PC-9 (cell line): Measurements from ENCODE around the gene CDK6.

Source experiments
- EZH2 ChIP-seq: fragments of 200-600 bp; sonication (generic); IDR thresholded peaks from 2 replicates; pipeline ENCODE4 v1.8.0; 2017; ENCODE audit warnings: antibody characterized with exemption, low read depth
- TF ChIP-seq, protein P1 (sequence below): fragments of 200-600 bp; sonication (generic); conservative IDR thresholded peaks from 2 replicates; pipeline ENCODE4 v1.6.1; 2017; ENCODE audit warnings: mixed run types, antibody characterized with exemption, mild to moderate bottlenecking, moderate library complexity

DNA sequence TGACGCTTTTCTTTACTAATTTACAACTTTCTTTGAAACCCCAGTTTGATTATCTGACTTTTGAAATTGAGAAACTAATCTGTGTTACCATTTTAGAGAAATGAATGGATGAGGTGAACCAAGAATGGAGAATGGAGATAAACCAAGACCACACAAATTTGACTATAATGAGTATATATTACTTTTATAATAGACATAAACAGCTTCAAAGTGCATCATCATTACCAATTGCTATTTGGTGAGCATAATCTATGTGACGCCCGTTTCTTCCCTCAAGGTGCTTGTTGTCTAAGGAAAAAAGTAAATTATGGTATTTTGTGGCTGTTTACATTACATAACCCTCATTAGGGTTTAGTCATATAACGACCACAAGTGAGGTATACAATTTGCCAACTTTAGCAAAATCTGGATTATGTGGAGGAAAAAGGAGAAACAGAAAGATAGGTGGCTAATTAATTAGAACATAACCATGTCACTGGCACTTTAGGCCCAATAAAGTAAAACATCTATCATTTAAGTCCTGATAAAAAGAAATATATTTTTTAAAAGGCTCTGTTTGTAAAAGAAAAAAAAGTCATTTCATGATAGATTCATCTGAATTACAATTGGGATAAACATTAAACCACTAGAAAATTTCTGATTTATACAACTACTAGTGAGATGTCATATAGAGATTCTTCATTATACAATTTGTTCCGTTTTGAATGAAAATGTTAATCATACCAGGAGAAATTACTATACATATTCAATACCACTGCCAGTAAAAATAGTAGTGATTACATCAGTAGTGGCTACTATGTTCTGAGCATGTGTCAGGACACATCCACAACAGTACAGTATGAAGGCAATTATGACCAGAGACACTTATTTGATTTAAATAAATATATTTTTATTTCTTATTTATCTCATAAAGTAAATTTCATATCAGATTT is 128.0 kb downstream of the CDK6 start:
- TF ChIP-seq, protein P1, sequence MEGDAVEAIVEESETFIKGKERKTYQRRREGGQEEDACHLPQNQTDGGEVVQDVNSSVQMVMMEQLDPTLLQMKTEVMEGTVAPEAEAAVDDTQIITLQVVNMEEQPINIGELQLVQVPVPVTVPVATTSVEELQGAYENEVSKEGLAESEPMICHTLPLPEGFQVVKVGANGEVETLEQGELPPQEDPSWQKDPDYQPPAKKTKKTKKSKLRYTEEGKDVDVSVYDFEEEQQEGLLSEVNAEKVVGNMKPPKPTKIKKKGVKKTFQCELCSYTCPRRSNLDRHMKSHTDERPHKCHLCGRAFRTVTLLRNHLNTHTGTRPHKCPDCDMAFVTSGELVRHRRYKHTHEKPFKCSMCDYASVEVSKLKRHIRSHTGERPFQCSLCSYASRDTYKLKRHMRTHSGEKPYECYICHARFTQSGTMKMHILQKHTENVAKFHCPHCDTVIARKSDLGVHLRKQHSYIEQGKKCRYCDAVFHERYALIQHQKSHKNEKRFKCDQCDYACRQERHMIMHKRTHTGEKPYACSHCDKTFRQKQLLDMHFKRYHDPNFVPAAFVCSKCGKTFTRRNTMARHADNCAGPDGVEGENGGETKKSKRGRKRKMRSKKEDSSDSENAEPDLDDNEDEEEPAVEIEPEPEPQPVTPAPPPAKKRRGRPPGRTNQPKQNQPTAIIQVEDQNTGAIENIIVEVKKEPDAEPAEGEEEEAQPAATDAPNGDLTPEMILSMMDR: no peak
- TF ChIP-seq EZH2: no peak
